ENCODE data around the gene NRM.
"Not testable (repeated sequence)": the region's sequence is repeated elsewhere in the genome, so short reads cannot be mapped to it uniquely, and the experiment has no call there.

The NRM gene

GRCh38 chr6:30664994-30665767 is 25.6 kb downstream of the NRM start:
- no peak for DNase-seq

- not testable (repeated sequence) for DNase-seq
Observed at GRCh38 chr6:30657922-30658321, 32.9 kb downstream of the NRM start.

- DNase-seq, result no peak
Observed at GRCh38 chr6:30657454-30657853, 33.3 kb downstream of the NRM start.

GRCh38 chr6:30656513-30656912 is 34.3 kb downstream of the NRM start:
- no peak for DNase-seq

- DNase-seq, result no peak
Observed at GRCh38 chr6:30655743-30656094, 35.1 kb downstream of the NRM start.

GRCh38 chr6:30654798-30655742 is 35.7 kb downstream of the NRM start:
- no peak for DNase-seq

GRCh38 chr6:30651143-30651542 is 39.6 kb downstream of the NRM start:
- DNase-seq, result no peak

GRCh38 chr6:30647242-30648116 is 43.3 kb downstream of the NRM start:
- DNase-seq, result peak; percentile 67 to 76

- DNase-seq, result peak; percentile 87 to 90
Observed at GRCh38 chr6:30646450-30647241, 44.1 kb downstream of the NRM start, which contains the start of gene C6orf136. C6orf136 (plus strand) TSS chr6:30647133; CDS start chr6:30647232, 99 bp downstream.

GRCh38 chr6:30645989-30646388 is 44.8 kb downstream of the NRM start:
- DNase-seq, result no peak

- DNase-seq, result no peak
Observed at GRCh38 chr6:30644769-30645168, 46.0 kb downstream of the NRM start.

GRCh38 chr6:30643656-30644055 is 47.1 kb downstream of the NRM start:
- no peak for DNase-seq

GRCh38 chr6:30641048-30641447 is 49.7 kb downstream of the NRM start:
- DNase-seq, result no peak

GRCh38 chr6:30640481-30640880 is 50.3 kb downstream of the NRM start:
- DNase-seq, result no peak
